Heart left ventricle (tissue), 13 donors: ENCODE data around the gene IZUMO2.
"Not testable (repeated sequence)": the region's sequence is repeated elsewhere in the genome, so short reads cannot be mapped to it uniquely, and the experiment has no call there.

Experiments used
- CTCF ChIP-seq, 12 donors: fragments of 200-600 bp; sonication (generic) in 4 of 12; IDR thresholded peaks; one replicate each; pipeline versions ENCODE4 v1.5.0 to v1.8.0; 2018 to 2022; ENCODE audit warnings: antibody characterized with exemption in 12 of 12, mild to moderate bottlenecking in 5 of 12
- POLR2A ChIP-seq, 2 donors: fragments of 450-650 bp; IDR thresholded peaks; one replicate each; pipeline ENCODE4 v1.6.1; 2017; ENCODE audit warnings: antibody characterized with exemption in 2 of 2, mild to moderate bottlenecking in 2 of 2, moderate library complexity in 2 of 2
- donor health status: ischemic (EF 13 %, LVEDD 7.1; RV severe dilation, severe dysfunction).
- donor health status: DM: no; HTN: yes; CAD: no.
- donor health status: DM: no; HTN: no; CAD: no.
- donor health status: ischemic (EF 25% LVEDD 6.9; RV normal size, moderate dysfunction).
- donor health status: ischemic (EF 25% LVEDD 5.7; RV mildly dilated, moderate dysfunction).
- donor health status: ischemic (EF 35%, LVEDD 5.7; RV mildly dilated, moderate dysfunction).
- donor health status: nonischemic (EF 11% LVEDD 7.7; RV severe dilation, severe dysfunction).
- donor health status: DM: yes; HTN: yes; CAD: no.
- donor health status: PGD.
- donor health status: ischemic (EF 29% LVEDD 5.4; RV normal size, mild dysfunction).
- donor health status: nonischemic (EF 23%, LVEDD 6.1; RV moderate dilation, normal function).

- not testable (repeated sequence) for TF ChIP-seq CTCF, POLR2A (IDR thresholded peaks at IDR 0.05)
Observed at GRCh38 chr19:50140118-50140845, 22.8 kb downstream of the IZUMO2 start.
